HG02623 (cell line): ENCODE data around the gene TMEM132A.

Experiments
- ATAC-seq: cut with Tn5 transposase; IDR thresholded peaks from one replicate; pipeline ENCODE4 v1.9.1; 2021; ENCODE audit warnings: moderate library complexity; ENCODE audit not compliant: unreplicated experiment

Gene TMEM132A

DNA sequence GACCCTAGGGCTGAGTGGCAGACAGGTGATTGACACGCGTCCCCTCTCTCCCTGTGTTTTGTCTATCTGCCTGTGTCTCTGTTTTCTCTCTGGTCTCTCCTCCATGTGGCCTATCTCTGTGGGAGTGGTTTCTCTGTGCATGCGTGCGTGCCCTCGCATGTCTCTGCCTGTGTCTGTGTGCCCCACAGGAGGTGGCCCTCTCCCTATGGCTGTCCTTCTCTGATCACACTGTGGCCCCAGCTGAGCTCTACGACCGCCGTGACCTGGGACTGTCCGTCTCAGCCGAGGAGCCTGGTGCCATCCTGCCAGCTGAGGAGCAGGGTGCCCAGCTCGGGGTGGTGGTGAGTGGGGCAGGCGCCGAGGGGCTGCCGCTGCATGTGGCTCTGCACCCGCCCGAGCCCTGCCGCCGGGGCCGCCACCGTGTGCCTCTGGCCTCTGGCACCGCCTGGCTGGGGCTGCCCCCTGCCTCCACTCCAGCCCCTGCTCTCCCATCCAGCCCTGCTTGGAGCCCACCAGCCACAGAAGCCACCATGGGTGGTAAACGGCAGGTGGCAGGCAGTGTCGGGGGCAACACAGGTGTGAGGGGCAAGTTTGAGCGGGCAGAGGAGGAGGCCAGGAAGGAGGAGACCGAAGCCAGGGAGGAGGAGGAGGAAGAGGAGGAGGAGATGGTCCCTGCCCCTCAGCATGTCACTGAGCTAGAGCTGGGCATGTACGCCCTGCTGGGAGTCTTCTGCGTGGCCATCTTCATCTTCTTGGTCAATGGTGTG is 11.6 kb downstream of the TMEM132A start:
- ATAC-seq, result no peak

DNA sequence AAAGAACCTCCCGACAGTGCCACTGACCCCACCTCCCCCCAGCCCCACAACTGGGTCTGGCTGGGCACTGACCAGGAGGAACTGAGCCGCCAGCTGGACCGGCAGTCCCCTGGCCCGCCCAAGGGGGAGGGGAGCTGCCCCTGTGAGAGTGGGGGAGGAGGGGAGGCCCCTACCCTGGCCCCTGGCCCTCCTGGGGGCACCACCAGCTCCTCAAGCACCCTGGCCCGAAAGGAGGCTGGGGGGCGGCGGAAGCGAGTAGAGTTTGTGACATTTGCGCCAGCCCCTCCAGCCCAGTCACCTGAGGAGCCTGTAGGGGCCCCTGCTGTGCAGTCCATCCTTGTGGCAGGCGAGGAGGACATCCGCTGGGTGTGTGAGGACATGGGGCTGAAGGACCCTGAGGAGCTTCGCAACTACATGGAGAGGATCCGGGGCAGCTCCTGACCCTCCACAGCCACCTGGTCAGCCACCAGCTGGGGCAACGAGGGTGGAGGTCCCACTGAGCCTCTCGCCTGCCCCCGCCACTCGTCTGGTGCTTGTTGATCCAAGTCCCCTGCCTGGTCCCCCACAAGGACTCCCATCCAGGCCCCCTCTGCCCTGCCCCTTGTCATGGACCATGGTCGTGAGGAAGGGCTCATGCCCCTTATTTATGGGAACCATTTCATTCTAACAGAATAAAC is 12.3 kb downstream of the TMEM132A start:
- no peak for ATAC-seq

- ATAC-seq, result no peak
These were observed 12.9 kb downstream of the TMEM132A start for GRCh38 chr11:60937144-60937527.

GRCh38 chr11:60937811-60938210 is 13.6 kb downstream of the TMEM132A start:
- no peak for ATAC-seq

DNA sequence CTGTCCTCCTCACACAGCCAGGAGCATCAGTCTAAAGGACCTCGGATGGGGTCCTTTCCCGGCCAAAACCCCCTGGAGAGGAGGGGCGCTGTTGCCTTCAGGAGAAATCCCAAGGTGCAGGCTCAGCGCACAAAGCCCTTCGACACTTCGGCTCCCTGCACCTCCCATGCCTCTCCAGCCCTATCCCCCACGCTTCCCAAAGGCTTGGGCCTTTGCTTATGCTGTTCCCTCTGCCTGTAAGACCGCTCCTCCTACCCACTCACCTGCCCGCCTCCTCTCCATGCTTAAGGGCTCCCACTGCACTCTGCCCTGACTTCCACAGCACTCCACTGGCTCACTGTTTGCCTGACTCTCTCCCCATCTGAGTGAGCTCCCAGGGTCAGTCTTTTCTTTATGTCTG is 14.2 kb downstream of the TMEM132A start:
- ATAC-seq, result no peak

DNA sequence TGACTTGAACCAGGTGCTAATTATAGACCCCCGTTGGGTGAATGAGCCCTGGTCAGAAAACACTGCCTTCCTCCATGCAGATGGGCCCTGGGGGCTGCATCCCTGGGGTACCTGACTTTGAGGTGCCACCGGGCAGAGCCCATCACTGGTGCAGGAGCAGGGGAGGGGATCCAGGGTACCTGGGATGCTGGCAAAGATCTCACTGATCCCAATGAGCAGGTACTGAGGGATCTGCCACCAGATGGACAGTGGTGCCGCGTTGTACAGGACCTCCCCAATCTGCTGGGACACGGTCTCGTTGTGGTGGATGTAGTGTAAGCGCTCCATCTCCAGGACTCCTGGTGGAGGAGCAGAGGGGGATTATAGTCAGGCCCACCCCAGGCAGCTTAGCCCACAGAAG is 15.0 kb downstream of the TMEM132A start:
- no peak for ATAC-seq

GRCh38 chr11:60939855-60940254 is 15.6 kb downstream of the TMEM132A start:
- ATAC-seq, result no peak

GRCh38 chr11:60941371-60942119 is 17.3 kb downstream of the TMEM132A start:
- ATAC-seq, result no peak

DNA sequence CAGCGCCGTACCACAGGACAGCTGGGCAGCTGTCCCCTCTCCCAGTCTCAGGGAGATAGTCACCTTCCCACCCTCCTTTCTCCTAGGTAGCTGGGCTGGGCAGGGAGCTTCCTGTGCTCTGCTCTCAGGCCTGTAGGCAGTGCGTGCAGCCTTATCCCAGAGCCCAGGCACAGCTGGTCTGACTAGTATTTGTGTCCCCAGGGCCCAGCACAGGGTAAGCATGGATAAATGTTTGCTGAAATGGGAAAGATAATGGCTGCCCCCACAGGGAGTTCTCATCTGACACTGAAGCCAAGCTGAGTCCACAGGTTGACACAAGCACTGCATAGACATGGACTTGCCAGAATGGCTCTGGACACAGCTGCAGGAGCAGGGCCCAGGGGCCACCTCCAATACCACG is 18.0 kb downstream of the TMEM132A start:
- no peak for ATAC-seq

- no peak for ATAC-seq
These were observed 18.8 kb downstream of the TMEM132A start for GRCh38 chr11:60942970-60943565.

DNA sequence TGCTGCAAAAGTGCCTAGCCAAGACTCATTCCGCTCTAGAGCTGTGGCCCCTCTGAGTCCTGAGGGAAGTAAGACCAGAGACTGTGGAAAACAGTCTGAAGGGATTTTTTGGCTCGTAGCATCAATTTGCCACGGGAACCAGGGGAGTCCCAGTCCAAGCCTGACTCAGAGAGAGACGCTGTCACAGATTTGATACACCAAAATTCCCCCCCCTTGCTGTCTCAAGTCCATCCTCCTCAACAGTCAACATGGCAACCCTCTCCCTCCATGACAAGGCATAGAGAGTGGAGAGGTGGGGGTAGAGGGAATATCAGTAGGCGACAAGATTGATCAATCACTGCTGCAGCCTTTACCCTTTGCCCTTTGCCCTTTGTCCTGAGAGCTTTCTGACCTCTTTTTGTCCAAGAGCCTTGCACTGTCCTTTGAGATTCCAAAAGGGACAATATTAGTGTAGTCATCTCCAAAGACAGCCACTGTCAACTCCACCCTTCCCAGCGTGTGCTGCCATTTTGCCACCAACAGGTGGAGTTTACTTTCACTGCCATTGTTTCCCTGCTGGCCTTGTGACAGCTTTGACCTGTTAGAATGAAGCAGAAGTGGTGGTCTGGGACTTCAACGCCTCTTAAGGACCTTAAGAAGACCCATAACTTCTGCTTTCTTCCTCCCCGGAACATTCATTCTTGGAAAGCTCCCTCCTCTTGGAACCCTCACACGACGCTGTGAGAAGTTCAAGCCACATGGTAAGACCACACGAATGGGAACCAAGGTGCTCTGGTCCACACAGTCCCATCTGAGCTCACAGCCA is 20.4 kb downstream of the TMEM132A start:
- ATAC-seq, result no peak

DNA sequence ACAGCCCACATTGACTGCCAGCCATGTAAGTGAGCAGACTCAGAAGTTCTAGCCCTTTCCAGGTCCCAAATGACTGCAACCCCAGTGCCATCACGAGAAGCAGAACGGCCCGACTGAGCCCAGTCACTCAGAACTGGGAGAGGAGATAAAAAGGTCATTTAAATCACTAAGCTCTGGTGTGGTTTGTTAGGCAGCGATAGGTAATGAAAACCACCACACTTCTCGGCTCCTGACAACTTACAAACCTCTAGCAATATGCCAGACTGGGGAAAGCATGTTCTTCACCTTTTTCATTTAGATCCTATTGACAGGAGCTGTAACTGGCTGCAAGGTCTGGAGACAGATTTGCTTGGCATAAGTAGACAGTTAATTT is 21.0 kb downstream of the TMEM132A start:
- no peak for ATAC-seq

DNA sequence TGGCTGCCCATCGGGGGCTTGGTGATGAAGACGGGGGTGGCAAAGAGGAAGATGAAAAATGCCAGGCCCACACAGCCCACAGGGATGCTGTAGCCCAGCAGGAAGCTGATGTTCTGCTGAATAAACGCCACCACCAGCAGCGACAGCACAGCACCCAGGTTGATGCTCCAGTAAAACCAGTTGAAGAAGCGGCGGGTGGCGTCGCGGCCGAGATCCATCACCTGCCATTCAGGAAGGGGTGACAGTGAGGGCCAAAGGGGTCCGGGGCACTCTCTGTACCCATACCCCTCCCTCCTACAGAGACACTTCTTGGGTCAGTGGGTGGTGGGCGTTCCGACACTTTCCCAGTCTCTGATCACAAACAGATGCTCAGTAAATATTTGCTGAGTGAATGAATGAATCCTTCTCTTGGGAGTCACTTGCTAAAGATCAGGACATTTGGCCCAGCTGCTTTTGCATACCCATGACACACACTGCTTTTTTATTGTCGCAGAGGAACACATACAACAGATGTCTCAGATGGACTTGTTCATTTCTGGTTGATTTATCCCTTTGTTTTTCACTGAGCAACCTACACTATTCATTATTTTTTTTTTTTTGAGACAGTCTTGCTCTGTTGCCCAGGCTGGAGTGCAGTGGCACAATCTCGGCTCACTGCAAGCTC is 22.5 kb downstream of the TMEM132A start:
- ATAC-seq, result no peak

GRCh38 chr11:60947700-60948099 is 23.4 kb downstream of the TMEM132A start:
- no peak for ATAC-seq

DNA sequence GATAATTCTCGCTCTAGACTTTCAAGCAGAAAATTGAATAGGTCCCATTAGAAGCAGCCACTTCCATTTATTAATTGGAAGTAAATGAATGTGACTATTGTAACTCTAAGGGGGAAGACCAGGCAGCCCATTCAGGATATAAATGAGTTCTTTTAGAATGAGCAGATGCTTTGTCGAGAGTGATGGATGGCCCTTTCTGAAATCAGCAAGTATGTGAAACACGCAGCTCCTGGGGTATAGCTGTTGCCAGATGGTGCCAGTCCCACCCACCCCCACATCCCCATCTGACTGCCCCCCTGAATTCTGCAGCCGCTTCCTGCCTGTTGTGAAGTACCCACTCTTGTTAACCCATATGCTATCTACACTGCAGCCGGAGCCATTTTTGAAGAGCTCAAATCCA is 24.0 kb downstream of the TMEM132A start:
- ATAC-seq, result no peak

GRCh38 chr11:60950024-60950423 is 25.8 kb downstream of the TMEM132A start:
- ATAC-seq, result no peak

GRCh38 chr11:60950933-60951605 is 26.8 kb downstream of the TMEM132A start:
- no peak for ATAC-seq

- ATAC-seq, result no peak
These were observed 27.3 kb downstream of the TMEM132A start for GRCh38 chr11:60951606-60951903.

DNA sequence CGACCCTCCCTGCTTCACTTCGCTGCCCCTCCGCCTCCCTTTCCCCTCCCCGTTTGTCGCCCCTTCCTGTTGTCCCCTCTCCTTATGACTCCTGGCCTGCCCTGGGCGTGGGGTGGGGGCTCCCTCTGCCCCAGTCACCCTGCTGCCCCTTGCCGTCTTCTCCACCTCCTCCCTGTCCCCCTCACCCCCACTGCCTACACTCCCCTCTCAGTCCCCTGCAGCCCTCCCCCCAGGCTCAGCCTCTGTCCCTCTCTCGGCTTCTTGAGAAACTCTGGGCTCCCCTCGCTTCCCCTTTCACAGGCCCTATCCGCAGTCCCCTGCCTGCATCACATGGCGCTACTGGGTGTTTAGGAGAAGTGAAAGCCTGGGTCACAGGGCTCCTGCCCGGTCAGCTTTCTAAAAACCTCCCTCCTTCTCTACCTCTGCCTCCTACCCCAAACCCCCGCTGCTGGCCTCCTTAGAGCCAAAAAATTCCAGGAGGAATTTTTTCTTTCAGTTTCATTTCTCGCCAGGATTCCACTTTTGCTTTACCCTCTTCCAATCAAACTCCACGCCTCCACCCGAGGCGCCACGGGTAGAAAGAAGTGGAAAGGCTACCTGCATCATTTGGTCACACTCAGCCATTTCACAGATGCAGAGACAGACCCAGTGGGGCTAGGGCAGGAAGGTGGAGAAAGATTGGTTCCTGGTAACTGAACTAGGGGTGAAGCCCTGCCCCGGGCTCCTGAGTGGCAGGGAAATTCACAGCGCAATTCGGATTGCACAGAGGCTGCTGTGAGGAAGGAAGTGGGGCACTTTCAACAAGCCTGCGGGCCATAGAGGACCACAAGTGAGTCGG is 27.9 kb downstream of the TMEM132A start, which contains the start of gene SLC15A3:
Gene SLC15A3, minus strand, starts transcription at position 273 of the 838 bp plus-strand sequence. CDS start 625 bp downstream, outside the sequence.
- peak; percentile 64 for ATAC-seq
